HepG2 (cell line): ENCODE measurements around the gene PEX10. TPM values are rescaled to one million over a fixed set of nuclear protein-coding genes. Genes with fewer than 3 reads are reported as not detected.

Source experiments
- ARID4A ChIP-seq: sonication (generic); formaldehyde crosslinking; IDR thresholded peaks from 2 replicates; pipeline ENCODE4 v1.5.0; 2020; ENCODE audit warnings: mild to moderate bottlenecking, missing genetic modification reagents, borderline replicate concordance
- ARNT2 ChIP-seq: sonication (generic); formaldehyde crosslinking; IDR thresholded peaks from 2 replicates; pipeline ENCODE4 v1.8.0; 2022; ENCODE audit warnings: mild to moderate bottlenecking, low read depth, missing genetic modification reagents, moderate library complexity
- ATF6 ChIP-seq: sonication (generic); formaldehyde crosslinking; conservative IDR thresholded peaks from 2 replicates; pipeline ENCODE4 v1.4.0; 2020; ENCODE audit warnings: missing genetic modification reagents
- KAT8 ChIP-seq: IDR thresholded peaks from 2 replicates; pipeline ENCODE4 v1.6.1; 2016; ENCODE audit warnings: missing genetic modification reagents, missing compliant biosample characterization
- KLF16 ChIP-seq, 2 experiments: sonication (generic) in 1 of 2; formaldehyde crosslinking in 1 of 2; IDR thresholded peaks; 2 replicates each; pipeline versions ENCODE4 v1.6.1 to v1.8.0; 2016 to 2023; ENCODE audit warnings: missing genetic modification reagents in 2 of 2, missing compliant biosample characterization in 1 of 2
- MLLT10 ChIP-seq: sonication (generic); formaldehyde crosslinking; IDR thresholded peaks from 2 replicates; pipeline ENCODE4 v1.4.0; 2020; ENCODE audit warnings: missing genetic modification reagents
- MYPOP ChIP-seq: sonication (generic); formaldehyde crosslinking; IDR thresholded peaks from 2 replicates; pipeline ENCODE4 v1.8.1; 2023; ENCODE audit warnings: mild to moderate bottlenecking, moderate library complexity, missing genetic modification reagents
- NRL ChIP-seq: sonication (generic); formaldehyde crosslinking; IDR thresholded peaks from 2 replicates; pipeline ENCODE4 v1.5.0; 2020; ENCODE audit warnings: missing genetic modification reagents, mild to moderate bottlenecking, moderate library complexity, borderline replicate concordance
- RXRB ChIP-seq: IDR thresholded peaks from 2 replicates; pipeline ENCODE4 v1.6.1; 2016; ENCODE audit warnings: borderline replicate concordance, missing genetic modification reagents, missing compliant biosample characterization
- SKIL ChIP-seq: sonication (generic); formaldehyde crosslinking; IDR thresholded peaks from 2 replicates; pipeline ENCODE4 v1.8.0; 2022; ENCODE audit warnings: missing genetic modification reagents, mild to moderate bottlenecking, moderate library complexity, borderline replicate concordance
- TRIM24 ChIP-seq: sonication (generic); formaldehyde crosslinking; IDR thresholded peaks from 2 replicates; pipeline ENCODE4 v1.8.0; 2022; ENCODE audit warnings: mild to moderate bottlenecking, missing genetic modification reagents
- ZNF30 ChIP-seq: sonication (generic); formaldehyde crosslinking; IDR thresholded peaks from 2 replicates; pipeline ENCODE4 v1.5.0; 2020; ENCODE audit warnings: mild to moderate bottlenecking, missing genetic modification reagents
- ZNF383 ChIP-seq: sonication (generic); formaldehyde crosslinking; IDR thresholded peaks from 2 replicates; pipeline ENCODE4 v1.4.0; 2020; ENCODE audit warnings: missing genetic modification reagents, mild to moderate bottlenecking, borderline replicate concordance
- ZNF670 ChIP-seq: sonication (generic); formaldehyde crosslinking; IDR thresholded peaks from 2 replicates; pipeline ENCODE4 v1.8.0; 2022; ENCODE audit warnings: mild to moderate bottlenecking, missing genetic modification reagents, borderline replicate concordance
- ZXDC ChIP-seq: sonication (generic); formaldehyde crosslinking; IDR thresholded peaks from 2 replicates; pipeline ENCODE4 v1.5.0; 2020; ENCODE audit warnings: mild to moderate bottlenecking, missing genetic modification reagents
- polyA plus RNA-seq, 8 experiments: library from polyadenylated mRNA; depleted of rRNA in 3 of 8; stranded (reverse) in 7 of 8; unstranded in 1 of 8; fragments of >200 nt; fragmentation: Illumina TruSeq in 4 of 8; extraction: Trizol in 4 of 8; gene quantifications; 2 replicates each; pipeline versions ENCODE4 v1.2.1 to v1.2.3, GENCODE V29; 2011 to 2016; ENCODE audit warnings: low read depth in 4 of 8, missing spikeins in 1 of 8, mixed read lengths in 1 of 8; ENCODE audit not compliant: insufficient read depth in 1 of 8
- total RNA-seq, 5 experiments: library from RNA; depleted of rRNA; stranded (reverse); fragments of >200 nt; fragmentation: Illumina TruSeq; extraction: Trizol; gene quantifications; 2 replicates each; pipeline ENCODE4 v1.2.3, GENCODE V29; 2016; ENCODE audit warnings: low read depth in 1 of 5

Gene PEX10
- total and polyA plus RNA-seq, 2 of the 13 experiments (the other 11 are each of a cell fraction or from before 2014, with no cell fraction given) = 16.1 to 39.6 TPM

GRCh38 chr1:2391041-2391930 is 21.1 kb downstream of the PEX10 start, which contains the start of the genes MORN1 and RER1 (continued):
- peak; percentile 80 for TF ChIP-seq MYPOP
- TF ChIP-seq NRL (CRISPR knock-in tag) = 0 out of 2 replicates have a peak, but pooled peaks have one; percentile 41
- no peak for TF ChIP-seq ATF6 (CRISPR knock-in tag)
- TF ChIP-seq RXRB (CRISPR knock-in tag) = no peak
- no peak for TF ChIP-seq ZNF30 (CRISPR knock-in tag)
- no peak for TF ChIP-seq SKIL
- TF ChIP-seq TRIM24 (CRISPR knock-in tag) = no peak
- no peak for TF ChIP-seq ZXDC (CRISPR knock-in tag)
- peak; percentile 77; the same call in 1 of the 2 replicates for TF ChIP-seq ZNF670 (CRISPR knock-in tag)
- no peak for TF ChIP-seq MLLT10 (CRISPR knock-in tag)
- TF ChIP-seq KAT8 (CRISPR knock-in tag) = peak; percentile 94
- peak in 1 of 2 experiments; percentile 54; a peak in 1 of 4 replicates for TF ChIP-seq KLF16 (CRISPR knock-in tag; IDR thresholded peaks at IDR 0.05)
- TF ChIP-seq ARID4A (CRISPR knock-in tag) = peak; percentile 98
- TF ChIP-seq ZNF383 (CRISPR knock-in tag) = no peak
- peak; percentile 52; the same call in 1 of the 2 replicates for TF ChIP-seq ARNT2 (CRISPR knock-in tag)
